Neuronal stem cell (in vitro differentiated cells): Measurements from ENCODE around the gene IRGM.

Experiments used
- DNase-seq: peaks from one replicate; pipeline ENCODE4 v3.0.0-alpha.2; 2013; ENCODE audit warnings: low spot score
- H2AFZ ChIP-seq: one replicate; pipeline ENCODE4 v1.6.1; 2013; ENCODE audit warnings: mild to moderate bottlenecking, low read length, inconsistent platforms
- H2AK5ac ChIP-seq: 2 replicates; pipeline ENCODE4 v1.6.1; 2013; ENCODE audit warnings: low read depth, mild to moderate bottlenecking, inconsistent platforms, low read length, moderate library complexity, mixed read lengths
- H2BK120ac ChIP-seq: 2 replicates; pipeline ENCODE4 v1.6.1; 2013; ENCODE audit warnings: low read depth, mild to moderate bottlenecking, inconsistent platforms, low read length, moderate library complexity, mixed read lengths
- H2BK12ac ChIP-seq: one replicate; pipeline ENCODE4 v1.6.1; 2013; ENCODE audit warnings: low read length, inconsistent platforms
- H2BK15ac ChIP-seq: 2 replicates; pipeline ENCODE4 v1.6.1; 2013; ENCODE audit warnings: mild to moderate bottlenecking, low read length, inconsistent platforms, mixed read lengths
- H2BK5ac ChIP-seq: one replicate; pipeline ENCODE4 v1.6.1; 2013; ENCODE audit warnings: inconsistent platforms, mild to moderate bottlenecking, low read length, moderate library complexity
- H3K14ac ChIP-seq: one replicate; pipeline ENCODE4 v1.6.1; 2013; ENCODE audit warnings: low read length, inconsistent platforms
- H3K18ac ChIP-seq: 2 replicates; pipeline ENCODE4 v1.6.1; 2013; ENCODE audit warnings: low read length, inconsistent platforms
- H3K23ac ChIP-seq: 2 replicates; pipeline ENCODE4 v1.6.1; 2013; ENCODE audit warnings: low read depth, mild to moderate bottlenecking, mixed read lengths, low read length, inconsistent platforms; ENCODE audit not compliant: poor library complexity
- H3K27ac ChIP-seq: replicated peaks from 3 replicates; pipeline ENCODE4 v1.5.1; 2013; ENCODE audit warnings: low read length, inconsistent platforms
- H3K27me3 ChIP-seq, 3 experiments: 2 replicates each; pipeline ENCODE4 v1.6.1; 2013; ENCODE audit warnings: low read length in 3 of 3, mild to moderate bottlenecking in 2 of 3, inconsistent platforms in 1 of 3, low read depth in 1 of 3, mixed read lengths in 1 of 3, moderate library complexity in 1 of 3; ENCODE audit not compliant: control insufficient read depth in 3 of 3, insufficient read depth in 3 of 3
- H3K36me3 ChIP-seq, 2 donors: replicated peaks in 1 of 2; 2 replicates each; pipeline ENCODE4 v1.6.1; 2013; ENCODE audit warnings: low read length in 2 of 2; ENCODE audit not compliant: control insufficient read depth in 2 of 2, insufficient read depth in 2 of 2
- H3K4ac ChIP-seq: 2 replicates; pipeline ENCODE4 v1.6.1; 2013; ENCODE audit warnings: inconsistent platforms, mild to moderate bottlenecking, low read length, moderate library complexity
- H3K4me1 ChIP-seq, 2 donors: 1 replicate in 1 of 2; 2 replicates in 1 of 2; pipeline ENCODE4 v1.6.1; 2013; ENCODE audit warnings: low read length in 2 of 2, low read depth in 1 of 2; ENCODE audit not compliant: control insufficient read depth in 2 of 2, insufficient read depth in 1 of 2
- H3K4me2 ChIP-seq: one replicate; pipeline ENCODE4 v1.6.1; 2013; ENCODE audit warnings: mild to moderate bottlenecking, low read length, inconsistent platforms; ENCODE audit not compliant: insufficient read depth, poor library complexity, severe bottlenecking
- H3K4me3 ChIP-seq, 2 donors: 2 replicates each; pipeline ENCODE4 v1.5.1; 2013; ENCODE audit warnings: low read length in 2 of 2, mild to moderate bottlenecking in 2 of 2, inconsistent platforms in 1 of 2, moderate library complexity in 1 of 2
- H3K79me1 ChIP-seq: one replicate; pipeline ENCODE4 v1.6.1; 2013; ENCODE audit warnings: low read depth, mild to moderate bottlenecking, inconsistent platforms, low read length, moderate library complexity
- H3K9ac ChIP-seq: one replicate; pipeline ENCODE4 v1.6.1; 2013; ENCODE audit warnings: mild to moderate bottlenecking, low read depth, low read length, inconsistent platforms; ENCODE audit not compliant: poor library complexity
- H3K9me3 ChIP-seq, 2 donors: replicated peaks in 1 of 2; 2 replicates each; pipeline versions ENCODE3 to v1.6.1; 2013; ENCODE audit warnings: low read length in 2 of 2, mild to moderate bottlenecking in 2 of 2, inconsistent platforms in 1 of 2, low read depth in 1 of 2, mixed read lengths in 1 of 2, moderate library complexity in 1 of 2; ENCODE audit not compliant: control insufficient read depth in 2 of 2, insufficient read depth in 1 of 2
- H4K8ac ChIP-seq: one replicate; pipeline ENCODE4 v1.6.1; 2013; ENCODE audit warnings: low read depth, mild to moderate bottlenecking, inconsistent platforms, low read length, moderate library complexity
- H4K91ac ChIP-seq: one replicate; pipeline ENCODE4 v1.6.1; 2013; ENCODE audit warnings: low read length, low read depth, mild to moderate bottlenecking, inconsistent platforms; ENCODE audit not compliant: poor library complexity
- WGBS, 2 donors: extraction: QIAGEN DNeasy Blood & Tissue Kit; methylation state at CpG; one replicate each; pipeline ENCODE4 v1.1.7; 2013; ENCODE audit warnings: missing lambda C conversion rate in 2 of 2, mixed read lengths in 1 of 2; ENCODE audit not compliant: insufficient read length in 2 of 2, insufficient replicate concordance in 1 of 2; ENCODE audit errors: extremely low coverage in 2 of 2; 5-methylcytosine and 5-hydroxymethylcytosine counted together

The IRGM gene

GRCh38 chr5:150809363-150809762 lies 37.0 kb upstream of the IRGM start:
- Histone ChIP-seq H3K4me1 (no peaks in the 10 kb centered on the region), H2BK12ac (no peak overlapping the region), H3K23ac (no peak overlapping the region), H3K18ac (no peak overlapping the region), H4K8ac (no peak overlapping the region), H4K91ac (no peak overlapping the region), H3K9ac (no peak overlapping the region), H2BK15ac (no peak overlapping the region), H3K4ac (no peak overlapping the region), H3K79me1 (no peaks in the 10 kb centered on the region), H2AFZ (no peak overlapping the region), H3K27ac (no peak overlapping the region), H3K36me3 (no peaks in the 10 kb centered on the region), H3K4me3 (no peak overlapping the region), H2BK5ac (no peak overlapping the region), H2AK5ac (no peak overlapping the region), H3K14ac (no peak overlapping the region), H3K4me2 (no peak overlapping the region), H2BK120ac (no peak overlapping the region), H3K9me3 (peaks cover 0 to under 1% of the 10 kb centered on the region in 2 donors), H3K27me3 (no peaks in the 10 kb centered on the region)
- WGBS, 2 donors: no CpG with 5 or more reads among the region's 3 CpGs
- no peak for DNase-seq

GRCh38 chr5:150815010-150815409 lies 31.3 kb upstream of the IRGM start:
- no peak overlapping the region for H4K91ac ChIP-seq
- H2BK12ac ChIP-seq: no peak overlapping the region
- no peak overlapping the region for H3K23ac ChIP-seq
- no peaks in the 10 kb centered on the region for H3K36me3 ChIP-seq
- H3K4ac ChIP-seq: no peak overlapping the region
- no peak overlapping the region for H3K18ac ChIP-seq
- H2AK5ac ChIP-seq: no peak overlapping the region
- H2BK120ac ChIP-seq: no peak overlapping the region
- no peaks in the 10 kb centered on the region for H3K79me1 ChIP-seq
- no peak overlapping the region for H2AFZ ChIP-seq
- H3K9me3 ChIP-seq: no peaks in the 10 kb centered on the region
- H3K9ac ChIP-seq: no peak overlapping the region
- no peak overlapping the region for H4K8ac ChIP-seq
- no peaks in the 10 kb centered on the region for H3K4me1 ChIP-seq
- no peak for DNase-seq
- no peak overlapping the region for H3K14ac ChIP-seq
- H2BK5ac ChIP-seq: no peak overlapping the region
- no peak overlapping the region for H3K4me2 ChIP-seq
- H3K27me3 ChIP-seq: peaks cover 0 to 7% (median 0%) of the 10 kb centered on the region in 3 experiments
- H3K27ac ChIP-seq: no peak overlapping the region
- no peak overlapping the region for H2BK15ac ChIP-seq
- H3K4me3 ChIP-seq: no peak overlapping the region

DNA sequence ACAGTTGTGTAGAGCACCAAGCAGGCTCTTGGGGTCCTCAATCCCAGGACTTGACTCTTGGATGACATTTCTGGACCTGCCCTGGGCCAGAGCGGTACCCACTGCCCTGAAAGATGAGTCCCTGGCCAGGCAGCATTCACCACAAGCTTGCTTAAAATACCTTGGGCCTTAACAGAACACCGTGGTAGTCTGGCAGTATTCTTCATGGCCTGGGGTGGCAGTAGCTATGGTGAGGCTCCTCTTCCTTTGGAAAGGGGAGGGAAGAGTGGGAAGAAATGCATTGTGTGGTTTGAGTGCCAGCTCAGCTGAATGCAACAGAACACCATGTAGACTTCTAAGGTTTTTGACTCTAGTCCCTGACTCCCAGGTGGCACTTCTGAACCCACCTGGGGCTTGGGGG lies 29.4 kb upstream of the IRGM start:
- Histone ChIP-seq H2AK5ac (no peak overlapping the region), H4K91ac (no peak overlapping the region), H3K27me3 (peaks cover 0 to 7% (median 0%) of the 10 kb centered on the region in 3 experiments), H3K4me1 (no peaks in the 10 kb centered on the region), H3K23ac (no peak overlapping the region), H3K18ac (no peak overlapping the region), H2BK12ac (no peak overlapping the region), H3K36me3 (no peaks in the 10 kb centered on the region), H2BK5ac (no peak overlapping the region), H3K79me1 (no peaks in the 10 kb centered on the region), H3K4me3 (no peak overlapping the region), H2AFZ (no peak overlapping the region), H3K4me2 (no peak overlapping the region), H3K14ac (no peak overlapping the region), H4K8ac (no peak overlapping the region), H3K27ac (no peak overlapping the region), H2BK120ac (no peak overlapping the region), H3K9ac (no peak overlapping the region), H3K4ac (no peak overlapping the region), H3K9me3 (no peaks in the 10 kb centered on the region), H2BK15ac (no peak overlapping the region)
- no peak for DNase-seq
- no CpG with 5 or more reads among the region's 2 CpGs for WGBS, 2 donors

DNA sequence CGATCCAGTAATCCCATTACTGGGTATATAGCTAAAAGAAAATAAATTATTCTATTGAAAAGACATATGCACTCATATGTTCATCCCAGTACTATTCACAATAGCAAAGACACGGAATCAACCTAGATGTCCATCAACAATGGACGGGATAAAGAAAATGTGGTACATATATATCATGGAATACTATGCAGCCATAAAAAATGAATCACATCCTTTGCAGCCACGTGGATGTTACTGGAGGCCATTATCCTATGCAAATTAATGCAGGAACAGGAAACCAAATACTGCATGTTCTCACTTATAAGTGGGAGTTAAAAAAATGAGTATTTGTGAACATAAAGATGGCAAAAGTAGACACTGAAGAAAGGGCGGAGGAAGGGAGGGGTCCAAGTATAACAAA lies 16.6 kb upstream of the IRGM start:
- WGBS, 2 donors: no CpG with 5 or more reads among the region's 5 CpGs

More for the DNA sequence above, 16.6 kb upstream of the IRGM start:
- Histone ChIP-seq H3K9me3 (peaks cover 5 to 7% of the 10 kb centered on the region in 2 donors), H3K4me2 (no peak overlapping the region), H2AK5ac (no peak overlapping the region), H2BK12ac (no peak overlapping the region), H2BK5ac (no peak overlapping the region), H3K14ac (no peak overlapping the region), H3K23ac (no peak overlapping the region), H2AFZ (no peak overlapping the region), H3K27me3 (peaks cover 0 to 2% (median 0%) of the 10 kb centered on the region in 3 experiments), H3K4me3 (no peak overlapping the region), H3K18ac (no peak overlapping the region), H3K27ac (no peak overlapping the region), H3K36me3 (no peaks in the 10 kb centered on the region), H3K4me1 (no peaks in the 10 kb centered on the region), H4K8ac (no peak overlapping the region), H3K79me1 (no peaks in the 10 kb centered on the region), H4K91ac (no peak overlapping the region), H3K4ac (no peak overlapping the region), H3K9ac (no peak overlapping the region), H2BK15ac (no peak overlapping the region), H2BK120ac (no peak overlapping the region)
- no peak for DNase-seq
